K562 (cell line): ENCODE data around the gene LILRB3. TPM values are rescaled to one million over a fixed set of nuclear protein-coding genes. Genes with fewer than 3 reads are reported as not detected.

Source experiments
- RREB1 ChIP-seq: fragments of 250-450 bp; sonication (Bioruptor Pico); IDR thresholded peaks from 2 replicates; pipeline ENCODE4 v1.4.0; 2020
- ZFPM2 ChIP-seq: fragments of 250-450 bp; sonication (Bioruptor Pico); IDR thresholded peaks from 2 replicates; pipeline ENCODE4 v1.5.1; 2022; ENCODE audit warnings: mild to moderate bottlenecking
- polyA plus RNA-seq, 8 experiments: library from polyadenylated mRNA; depleted of rRNA in 4 of 8; stranded (reverse) in 5 of 8; unstranded in 3 of 8; fragments of >200 nt; fragmentation: Nextera tagmentation in 2 of 8; fragmentation: Illumina TruSeq in 1 of 8; extraction: Ambion mirVana in 2 of 8; extraction: Trizol in 1 of 8; gene quantifications; 2 replicates each; pipeline versions ENCODE4 v1.2.1 to v1.2.3, GENCODE V29; 2011 to 2014; ENCODE audit warnings: inconsistent platforms in 1 of 8, missing spikeins in 1 of 8
- total RNA-seq, 7 experiments: library from RNA; depleted of rRNA in 6 of 7; stranded (reverse); fragments of >200 nt in 6 of 7; fragmentation: Illumina TruSeq in 2 of 7; extraction: Trizol in 2 of 7; gene quantifications; 2 replicates each; pipeline versions ENCODE4 v1.2.1 to v1.2.3, GENCODE V29; 2011 to 2021; ENCODE audit warnings: low replicate concordance in 1 of 7

LILRB3 gene
- total and polyA plus RNA-seq, 9 of the 15 experiments (the other 6 are each of a cell fraction or from before 2014, with no cell fraction given) = 0.01 to 0.09 TPM; not detected in 7

- no peak for TF ChIP-seq ZFPM2 (CRISPR knock-in tag)
- no peak for TF ChIP-seq RREB1 (CRISPR knock-in tag)
Observed at GRCh38 chr19:54206030-54206830, 16.6 kb downstream of the LILRB3 start (continued).
